T follicular helper cell (primary cell): ENCODE data around the gene KIF23.

ENCODE experiments used
- DNase-seq: peaks from one replicate; pipeline ENCODE4 v3.0.0-alpha.2; 2020; ENCODE audit warnings: low read depth

KIF23 gene

GRCh38 chr15:69465253-69465652 lies 51.1 kb downstream of the KIF23 start:
- DNase-seq: no peak

DNA sequence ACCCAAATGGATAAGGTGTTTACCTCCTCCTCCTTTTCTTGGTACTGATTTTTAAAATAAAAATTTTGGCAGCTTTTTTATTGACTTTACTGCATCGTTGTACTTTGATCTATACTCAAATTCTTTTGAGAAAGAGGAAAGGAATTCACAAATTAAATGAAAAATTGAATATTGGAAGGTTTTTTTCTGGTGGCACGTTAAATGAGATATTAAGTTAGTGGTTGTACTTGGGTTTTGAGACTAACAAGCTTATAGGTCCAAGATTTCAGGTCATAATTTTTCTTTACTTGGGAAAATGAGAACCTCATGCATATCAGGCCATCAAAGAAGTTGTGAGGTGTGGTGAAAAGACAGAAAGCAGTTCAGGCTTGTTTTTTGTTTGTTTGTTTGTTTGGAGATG lies 52.6 kb downstream of the KIF23 start:
- DNase-seq: no peak

GRCh38 chr15:69467636-69468035 lies 53.5 kb downstream of the KIF23 start:
- DNase-seq: no peak

GRCh38 chr15:69468241-69469121 lies 54.3 kb downstream of the KIF23 start:
- peak; percentile 86 for DNase-seq

GRCh38 chr15:69469467-69470201 lies 55.5 kb downstream of the KIF23 start:
- DNase-seq: no peak

- DNase-seq: no peak
Observed at GRCh38 chr15:69472046-69472445, 57.9 kb downstream of the KIF23 start.

GRCh38 chr15:69472562-69472961 lies 58.4 kb downstream of the KIF23 start:
- DNase-seq: no peak

DNA sequence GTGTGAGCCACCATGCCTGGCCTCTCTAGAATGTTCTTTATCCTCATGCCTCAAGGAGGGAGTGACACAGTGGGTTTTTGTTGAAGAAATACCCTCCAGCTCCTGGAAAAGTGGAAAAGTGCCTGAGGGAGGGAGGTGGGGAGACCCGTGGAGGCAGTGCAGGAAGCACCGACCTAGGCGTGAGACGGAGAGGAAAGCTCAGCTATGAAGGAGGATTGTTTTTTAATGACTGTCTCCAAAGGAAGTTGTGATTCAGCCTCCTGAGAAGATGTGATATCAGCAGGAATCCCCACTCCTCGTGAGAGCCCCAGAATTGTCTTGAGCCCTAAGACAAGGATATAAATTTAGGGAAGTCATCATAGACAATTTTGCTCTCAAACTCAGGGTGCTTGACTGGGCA lies 60.1 kb downstream of the KIF23 start:
- DNase-seq: no peak

DNA sequence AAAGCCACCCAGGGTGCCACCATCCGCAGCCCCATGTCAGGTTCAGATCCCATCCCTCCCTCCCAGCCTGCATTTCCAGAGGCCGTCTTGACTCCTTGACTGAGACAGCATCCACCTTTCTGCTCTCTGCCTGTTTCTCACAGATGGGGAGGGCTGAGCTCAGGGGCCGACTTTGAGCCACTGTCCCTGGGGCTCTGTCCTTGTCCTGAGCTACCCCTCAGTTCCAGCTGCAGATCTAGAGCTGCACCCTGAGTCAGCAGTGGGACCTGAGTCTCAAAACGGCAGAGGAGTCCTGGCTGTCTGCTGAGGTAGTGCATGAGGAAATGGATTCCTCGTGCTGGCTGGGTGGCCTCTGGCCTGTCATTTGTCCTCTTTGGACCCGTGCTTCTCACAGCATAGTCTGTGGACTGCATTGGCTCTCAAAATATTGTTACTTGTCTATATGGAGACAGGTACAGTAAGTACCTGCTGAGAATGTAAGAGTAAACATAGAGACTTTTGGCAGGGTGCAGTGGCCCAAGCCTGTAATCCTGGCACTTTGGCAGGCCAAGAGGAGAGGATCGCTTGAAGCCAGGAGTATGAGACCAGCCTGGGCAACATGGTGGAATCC lies 60.8 kb downstream of the KIF23 start:
- DNase-seq: no peak

DNA sequence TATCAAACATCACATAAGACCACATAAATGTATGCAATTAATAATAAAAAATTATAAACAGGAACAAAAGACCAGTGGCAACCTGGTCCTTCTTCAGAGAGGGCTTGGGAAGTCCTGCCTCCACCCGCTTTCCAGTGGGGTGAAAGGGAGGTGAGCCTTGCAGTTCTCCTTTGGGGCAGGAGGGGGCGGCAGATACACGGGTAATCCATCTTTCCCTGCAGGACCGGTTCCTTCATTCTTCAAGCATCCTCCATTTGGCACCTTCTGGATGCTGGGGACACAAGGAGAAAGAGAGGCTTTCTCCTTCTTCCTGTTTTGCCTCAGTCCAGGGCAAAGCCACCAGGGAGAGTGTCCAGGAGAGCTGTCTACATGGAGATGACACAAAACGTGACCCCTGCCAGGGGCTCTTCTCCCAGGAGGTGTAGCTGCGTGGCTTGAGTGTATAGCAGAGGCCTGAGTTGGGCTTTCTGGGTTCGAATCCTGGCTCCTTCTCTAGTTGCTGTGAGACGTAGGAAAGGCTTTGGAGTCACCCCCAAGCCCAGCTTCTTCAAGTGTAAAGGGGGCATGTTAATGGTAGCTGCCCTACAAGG lies 61.7 kb downstream of the KIF23 start:
- peak; percentile 59 for DNase-seq

DNA sequence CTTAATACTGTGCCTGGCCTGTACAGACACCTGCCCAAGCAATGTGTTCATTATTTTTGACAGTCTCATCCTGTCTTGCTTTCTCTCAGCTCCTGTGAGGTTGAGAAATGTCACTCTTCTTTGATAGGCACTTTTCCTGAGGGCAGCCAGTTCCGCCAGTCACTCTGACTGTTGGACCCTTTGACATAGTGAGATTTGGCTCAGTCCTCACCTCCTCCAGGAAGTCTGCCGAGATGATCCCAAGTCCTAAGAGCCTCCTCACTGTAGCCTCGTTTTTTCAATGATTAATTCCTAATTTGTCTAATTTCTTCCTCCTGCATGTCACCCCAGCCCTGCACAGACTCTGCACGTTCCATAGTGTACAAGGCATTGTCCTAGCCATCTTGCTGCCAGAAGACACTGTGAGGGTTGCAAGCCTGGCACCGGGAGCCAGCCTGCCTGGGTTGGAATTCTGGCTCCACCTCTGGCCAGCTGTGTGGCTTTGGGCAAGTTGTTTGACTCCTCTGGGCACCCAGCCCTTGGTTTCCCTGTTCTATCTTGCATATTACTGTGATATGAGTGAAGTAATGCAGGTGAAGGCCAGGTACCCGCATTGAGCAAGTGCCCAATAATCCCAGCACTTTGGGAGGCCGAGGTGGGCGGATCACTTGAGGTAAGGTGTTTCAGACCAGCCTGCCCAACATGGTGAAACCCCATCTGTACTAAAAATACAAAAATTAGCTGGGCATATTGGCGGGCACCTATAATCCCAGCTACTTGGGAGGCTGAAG lies 62.7 kb downstream of the KIF23 start:
- no peak for DNase-seq

DNA sequence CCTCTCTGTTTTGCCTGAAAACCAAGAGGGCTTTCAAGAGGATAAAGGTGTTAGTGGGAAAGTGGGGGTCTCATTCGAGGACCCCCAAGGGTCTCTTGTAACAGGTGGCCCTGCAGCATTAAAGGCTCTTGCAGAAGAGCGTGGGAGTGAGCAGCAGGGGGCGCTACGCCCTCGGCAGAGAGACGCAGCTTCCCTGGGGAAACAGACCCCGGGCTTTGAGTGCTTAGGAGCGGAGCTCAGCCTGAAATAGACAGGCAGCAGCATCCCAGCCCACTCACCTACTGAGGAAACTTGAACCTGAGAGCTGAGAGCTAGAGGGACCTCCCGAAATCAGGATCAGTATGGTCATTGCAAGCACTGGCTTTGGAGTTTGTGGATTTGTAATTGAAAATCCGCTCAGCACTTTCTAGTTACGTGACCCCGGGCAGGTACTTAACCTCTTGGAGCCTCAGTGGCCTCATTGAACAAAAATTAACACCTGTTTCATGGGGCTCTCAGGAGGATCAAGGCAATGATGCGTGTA lies 64.2 kb downstream of the KIF23 start:
- DNase-seq: no peak

GRCh38 chr15:69479081-69479480 lies 64.9 kb downstream of the KIF23 start:
- no peak for DNase-seq

DNA sequence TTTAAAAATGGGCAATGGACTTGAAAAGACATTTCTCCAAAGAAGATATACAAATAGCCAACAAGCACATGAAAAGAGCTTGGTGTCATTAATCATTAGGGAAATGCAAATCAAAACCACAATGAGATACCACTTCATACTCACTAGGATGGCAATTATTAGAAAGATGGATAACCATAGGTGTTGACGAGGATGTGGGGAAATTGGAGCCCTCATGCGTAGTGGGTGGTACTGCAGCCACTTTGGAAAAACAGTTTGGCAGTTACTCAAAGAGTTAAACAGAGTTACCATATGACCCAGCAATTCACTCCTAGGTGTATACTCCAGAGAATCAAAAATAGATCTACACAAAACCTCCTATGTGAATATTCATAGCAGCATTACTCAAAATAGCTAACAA lies 65.8 kb downstream of the KIF23 start:
- DNase-seq: no peak

GRCh38 chr15:69480932-69481331 lies 66.8 kb downstream of the KIF23 start:
- DNase-seq: no peak

- no peak for DNase-seq
Observed at GRCh38 chr15:69482686-69483256, 68.6 kb downstream of the KIF23 start.

GRCh38 chr15:69484837-69485236 lies 70.7 kb downstream of the KIF23 start:
- no peak for DNase-seq

DNA sequence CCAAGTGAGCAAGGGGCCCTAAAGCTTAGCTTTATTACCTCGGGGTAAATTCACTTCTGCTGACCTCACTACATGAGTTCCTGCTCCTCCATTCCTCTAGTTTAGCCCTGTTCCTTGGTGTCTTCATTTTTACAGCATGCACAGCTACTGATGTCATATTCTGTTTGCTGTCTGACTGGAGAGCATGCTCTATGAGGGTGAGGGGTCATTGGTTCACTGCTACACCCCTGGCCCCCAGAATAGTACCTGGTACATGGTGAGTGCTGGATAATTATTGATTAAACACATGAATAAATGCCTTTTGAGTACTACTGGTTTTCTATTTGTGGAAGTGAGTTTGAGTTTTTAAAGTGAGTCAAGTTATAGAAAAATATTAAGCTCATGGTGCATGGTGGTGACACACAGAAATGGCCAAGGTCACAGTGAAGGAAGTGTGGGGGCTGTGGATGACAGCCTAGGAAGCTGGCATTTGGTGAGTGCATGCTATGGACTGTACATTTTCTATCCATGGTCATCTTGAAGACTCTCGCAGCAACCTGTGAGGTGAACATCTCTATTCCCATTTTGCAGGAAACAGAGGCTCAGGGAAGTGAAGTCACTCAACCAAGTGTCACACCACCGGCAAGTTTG lies 72.4 kb downstream of the KIF23 start:
- no peak for DNase-seq

GRCh38 chr15:69489073-69489571 lies 75.0 kb downstream of the KIF23 start:
- no peak for DNase-seq

DNA sequence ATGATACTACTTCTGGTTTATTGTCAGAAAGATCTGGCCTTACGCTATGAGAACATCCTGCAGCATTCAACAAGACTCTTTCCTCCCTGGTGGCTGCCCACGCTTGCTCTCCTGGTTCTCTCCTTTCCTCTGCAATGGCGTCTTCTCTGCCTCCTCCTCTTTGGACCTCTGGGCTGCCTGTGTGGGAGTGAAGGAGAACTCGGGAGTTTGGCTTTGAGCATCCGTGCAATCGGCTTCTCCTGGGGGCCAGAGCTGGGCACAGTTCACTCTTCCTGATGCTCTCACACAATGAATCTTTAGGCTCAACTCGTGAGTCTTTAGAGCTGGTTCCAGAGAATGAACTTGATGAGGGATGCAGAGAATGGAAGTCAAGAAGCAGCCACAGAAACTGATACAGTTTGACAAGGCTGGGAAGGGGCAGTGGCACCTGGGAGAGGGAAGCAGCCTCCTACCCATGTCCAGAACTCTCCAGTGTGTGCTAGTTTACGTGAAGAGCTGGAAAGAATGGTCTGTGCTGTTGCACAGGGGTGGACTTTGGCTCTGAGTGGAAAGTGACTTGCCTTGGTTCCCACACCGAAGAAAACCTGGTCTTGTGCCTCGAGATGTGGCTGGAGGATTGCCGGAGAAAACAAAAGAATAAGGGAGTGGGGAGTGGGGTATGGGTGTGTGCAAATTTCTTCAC lies 76.3 kb downstream of the KIF23 start:
- no peak for DNase-seq
